CD4-positive, alpha-beta T cell treated with Interleukin-6 at 100 ng/mL for 8 hours (primary cell): ENCODE data around the gene GCNT2.
"Not testable (repeated sequence)": the region's sequence is repeated elsewhere in the genome, so short reads cannot be mapped to it uniquely, and the experiment has no call there.

Experiments used
- DNase-seq: peaks from one replicate; pipeline ENCODE4 v3.0.0-alpha.2; 2020; ENCODE audit warnings: mixed read lengths, low spot score

GCNT2 gene

GRCh38 chr6:10514049-10514780 lies 6.9 kb upstream of the GCNT2 start:
- no peak for DNase-seq

- no peak for DNase-seq
Observed at GRCh38 chr6:10516953-10517352, 4.2 kb upstream of the GCNT2 start.

GRCh38 chr6:10518557-10519407 lies 2.4 kb upstream of the GCNT2 start:
- DNase-seq, result no peak

GRCh38 chr6:10519408-10519697 lies 1.8 kb upstream of the GCNT2 start:
- not testable (repeated sequence) for DNase-seq

- DNase-seq, result no peak
Observed at GRCh38 chr6:10520468-10520867, 683 bp upstream of the GCNT2 start.

- no peak for DNase-seq
Observed at GRCh38 chr6:10522929-10523573, 1.9 kb downstream of the GCNT2 start.

GRCh38 chr6:10526156-10526555 lies 5.0 kb downstream of the GCNT2 start:
- DNase-seq, result no peak

GRCh38 chr6:10528158-10528981 lies 7.2 kb downstream of the GCNT2 start:
- peak; percentile 9 for DNase-seq

GRCh38 chr6:10529231-10529801 lies 8.2 kb downstream of the GCNT2 start:
- no peak for DNase-seq

- DNase-seq, result not testable (repeated sequence)
Observed at GRCh38 chr6:10529828-10530374, 8.8 kb downstream of the GCNT2 start.

- DNase-seq, result no peak
Observed at GRCh38 chr6:10531503-10531902, 10.4 kb downstream of the GCNT2 start.

- DNase-seq, result no peak
Observed at GRCh38 chr6:10531942-10532341, 10.8 kb downstream of the GCNT2 start.

GRCh38 chr6:10532392-10532791 lies 11.2 kb downstream of the GCNT2 start:
- no peak for DNase-seq

GRCh38 chr6:10534419-10534762 lies 13.2 kb downstream of the GCNT2 start:
- no peak for DNase-seq

- DNase-seq, result no peak
Observed at GRCh38 chr6:10535193-10535592, 14.0 kb downstream of the GCNT2 start.

- DNase-seq, result no peak
Observed at GRCh38 chr6:10537726-10538125, 16.6 kb downstream of the GCNT2 start.

- DNase-seq, result no peak
Observed at GRCh38 chr6:10540073-10540746, 19.1 kb downstream of the GCNT2 start.

GRCh38 chr6:10541591-10541990 lies 20.4 kb downstream of the GCNT2 start:
- no peak for DNase-seq

- no peak for DNase-seq
Observed at GRCh38 chr6:10542213-10542612, 21.1 kb downstream of the GCNT2 start.

- no peak for DNase-seq
Observed at GRCh38 chr6:10543488-10543887, 22.3 kb downstream of the GCNT2 start.

- no peak for DNase-seq
Observed at GRCh38 chr6:10545482-10545881, 24.3 kb downstream of the GCNT2 start.
